Measurements from ENCODE around the gene TBC1D22A.
A peak's percentile ranks its signal among the peaks of the same experiment; 100 is the strongest.
"Not testable (repeated sequence)": the region's sequence is repeated elsewhere in the genome, so short reads cannot be mapped to it uniquely, and the experiment has no call there.

Gene TBC1D22A, protein sequence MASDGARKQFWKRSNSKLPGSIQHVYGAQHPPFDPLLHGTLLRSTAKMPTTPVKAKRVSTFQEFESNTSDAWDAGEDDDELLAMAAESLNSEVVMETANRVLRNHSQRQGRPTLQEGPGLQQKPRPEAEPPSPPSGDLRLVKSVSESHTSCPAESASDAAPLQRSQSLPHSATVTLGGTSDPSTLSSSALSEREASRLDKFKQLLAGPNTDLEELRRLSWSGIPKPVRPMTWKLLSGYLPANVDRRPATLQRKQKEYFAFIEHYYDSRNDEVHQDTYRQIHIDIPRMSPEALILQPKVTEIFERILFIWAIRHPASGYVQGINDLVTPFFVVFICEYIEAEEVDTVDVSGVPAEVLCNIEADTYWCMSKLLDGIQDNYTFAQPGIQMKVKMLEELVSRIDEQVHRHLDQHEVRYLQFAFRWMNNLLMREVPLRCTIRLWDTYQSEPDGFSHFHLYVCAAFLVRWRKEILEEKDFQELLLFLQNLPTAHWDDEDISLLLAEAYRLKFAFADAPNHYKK
- total RNA-seq = 43.3 to 44.0 reads per million in 2 donors

DNA sequence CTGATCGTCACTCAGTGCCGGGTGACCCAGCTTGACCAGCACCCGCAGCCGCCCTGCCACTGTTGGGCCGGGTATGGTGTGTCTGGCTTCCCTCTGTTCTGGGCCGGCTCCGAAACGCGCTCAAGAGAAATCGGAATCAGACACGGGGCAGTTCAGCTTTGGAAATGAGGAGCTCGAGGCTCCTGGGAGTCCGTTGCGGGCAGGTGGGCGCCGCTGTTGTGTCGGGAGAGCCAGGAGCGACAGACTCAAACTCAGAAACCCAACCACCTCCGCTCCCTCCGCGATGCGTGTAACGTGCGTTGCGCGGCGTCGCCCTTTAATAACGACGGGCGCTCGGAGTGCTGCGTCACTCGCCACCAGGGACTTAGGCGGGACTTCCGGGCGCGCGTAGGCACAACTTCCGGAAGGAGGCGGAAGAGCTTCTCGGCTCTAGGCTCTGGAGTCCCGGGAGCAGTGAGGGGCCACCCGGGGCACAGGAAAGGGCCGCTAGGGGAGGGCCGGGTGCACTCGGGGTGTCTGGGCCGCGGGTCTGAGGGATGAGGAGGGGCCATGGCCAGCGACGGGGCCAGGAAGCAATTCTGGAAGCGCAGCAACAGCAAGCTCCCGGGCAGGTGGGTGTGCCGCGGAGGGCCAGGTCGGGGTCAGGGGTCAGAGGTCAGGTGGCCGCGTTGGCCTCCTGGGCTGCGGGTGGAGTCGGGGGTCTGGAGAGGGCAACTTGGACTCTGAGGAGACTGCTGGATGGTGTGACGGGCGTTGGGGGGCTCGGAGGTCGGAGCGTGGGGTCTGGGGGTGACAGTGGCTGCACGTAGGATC is at the start of gene TBC1D22A:
TBC1D22A (plus strand) TSS at position 413 of the 813 bp plus-strand sequence; CDS start at position 550, 137 bp downstream.
- DNase-seq = peak; percentile 85 to 97 (median 91)

DNA sequence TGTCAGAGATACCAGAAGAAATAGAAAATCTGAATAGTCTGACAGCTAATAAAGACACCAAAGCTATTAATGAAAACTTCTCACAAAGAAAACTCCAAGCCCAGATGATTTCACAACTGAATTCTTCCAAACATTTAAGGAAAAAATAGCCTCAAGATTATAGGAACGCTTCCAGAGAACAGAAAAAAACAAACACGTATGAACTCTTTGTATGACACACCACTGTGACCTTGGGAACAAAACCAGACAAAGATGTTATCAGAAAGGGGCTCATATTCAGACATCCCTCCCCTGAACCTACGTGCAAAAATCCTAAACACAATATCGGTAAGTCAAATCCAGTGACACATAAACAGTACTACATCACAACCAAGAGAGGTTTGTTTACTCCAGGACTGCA is 47.9 kb upstream of the TBC1D22A start:
- DNase-seq = no peak

DNA sequence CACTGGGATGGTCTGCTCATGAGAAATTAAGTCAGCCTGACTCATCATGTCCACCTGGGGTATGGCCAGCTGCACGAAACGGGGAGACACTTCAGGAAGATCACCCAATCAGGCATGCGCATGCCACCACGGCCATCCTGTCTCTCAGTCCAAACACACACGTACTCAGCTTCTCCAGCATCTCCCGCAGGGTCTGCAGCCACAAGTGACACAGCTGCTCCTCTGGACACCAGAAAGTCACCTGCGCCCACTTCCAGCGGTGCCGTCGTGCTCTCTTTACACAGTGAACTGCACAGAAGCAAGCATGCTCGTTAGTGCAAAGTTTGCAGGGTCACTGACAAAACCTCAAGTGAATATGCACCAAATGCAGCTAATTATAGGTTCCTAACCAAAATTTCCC is 42.5 kb upstream of the TBC1D22A start:
- no peak for DNase-seq

DNA sequence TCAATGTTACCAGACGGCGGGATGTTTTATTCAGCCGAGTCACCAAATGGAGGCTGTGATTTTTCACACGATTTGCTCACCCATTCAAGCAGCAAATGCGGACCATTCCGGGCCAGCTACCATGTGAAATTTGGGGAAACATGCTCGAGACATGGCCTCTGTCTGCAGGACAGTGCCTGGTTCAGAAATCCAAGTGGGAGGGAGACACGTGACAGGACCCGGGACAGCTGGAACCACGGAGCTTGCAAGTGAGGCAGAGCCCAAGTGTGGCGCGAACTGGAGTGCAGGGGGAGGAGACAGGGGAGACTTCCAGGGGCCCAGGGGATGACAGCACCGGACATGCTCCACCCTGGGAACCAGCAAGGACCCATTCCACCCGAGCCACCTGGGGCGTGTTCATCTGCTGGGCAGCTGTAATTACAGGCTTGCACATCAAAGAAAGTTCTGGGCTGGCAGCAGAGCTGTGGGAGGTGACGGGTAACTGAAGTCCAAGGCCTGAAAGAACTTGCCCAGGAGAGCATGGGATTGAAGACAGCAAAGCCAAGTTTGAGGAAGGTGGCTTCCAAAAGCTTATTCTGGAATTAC is 40.9 kb upstream of the TBC1D22A start:
- DNase-seq = no peak

DNA sequence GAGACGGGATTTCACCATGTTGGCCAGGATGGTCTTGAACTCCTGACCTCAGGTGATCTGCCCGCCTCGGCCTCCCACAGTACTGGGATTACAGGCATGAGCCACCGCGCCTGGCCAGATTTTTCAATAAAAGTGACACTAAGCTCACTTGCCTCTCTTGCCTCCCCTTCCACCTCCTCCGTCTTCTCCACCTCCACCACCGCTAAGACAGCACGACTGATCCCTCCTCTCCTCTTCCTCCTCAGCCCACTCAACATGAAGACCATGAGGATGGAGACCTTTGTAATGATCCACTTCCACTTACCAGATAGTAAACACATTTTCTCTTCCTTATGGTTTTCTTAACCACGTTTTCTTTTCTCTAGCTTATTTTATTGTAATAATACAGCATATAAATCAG is 38.6 kb upstream of the TBC1D22A start:
- DNase-seq = no peak

DNA sequence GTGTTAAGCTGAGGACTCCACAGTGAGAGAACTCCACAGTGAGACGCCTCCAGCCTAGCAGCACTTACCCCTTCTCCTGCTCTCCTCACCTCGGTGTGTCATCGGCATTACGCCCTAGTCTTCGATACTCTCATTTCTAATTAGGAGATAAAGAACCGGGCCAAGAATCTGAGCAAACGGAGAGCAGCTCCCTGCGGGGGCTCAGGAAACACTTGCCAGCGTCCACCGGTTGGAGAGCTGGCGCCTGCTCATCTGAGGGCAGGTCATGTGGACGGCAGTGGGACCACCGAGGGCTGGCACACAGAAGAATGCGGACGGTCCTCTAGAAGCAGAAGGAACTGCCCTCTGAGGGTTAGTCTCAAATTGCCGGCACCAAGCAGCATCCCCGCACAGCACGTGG is 37.4 kb upstream of the TBC1D22A start:
- DNase-seq = no peak

DNA sequence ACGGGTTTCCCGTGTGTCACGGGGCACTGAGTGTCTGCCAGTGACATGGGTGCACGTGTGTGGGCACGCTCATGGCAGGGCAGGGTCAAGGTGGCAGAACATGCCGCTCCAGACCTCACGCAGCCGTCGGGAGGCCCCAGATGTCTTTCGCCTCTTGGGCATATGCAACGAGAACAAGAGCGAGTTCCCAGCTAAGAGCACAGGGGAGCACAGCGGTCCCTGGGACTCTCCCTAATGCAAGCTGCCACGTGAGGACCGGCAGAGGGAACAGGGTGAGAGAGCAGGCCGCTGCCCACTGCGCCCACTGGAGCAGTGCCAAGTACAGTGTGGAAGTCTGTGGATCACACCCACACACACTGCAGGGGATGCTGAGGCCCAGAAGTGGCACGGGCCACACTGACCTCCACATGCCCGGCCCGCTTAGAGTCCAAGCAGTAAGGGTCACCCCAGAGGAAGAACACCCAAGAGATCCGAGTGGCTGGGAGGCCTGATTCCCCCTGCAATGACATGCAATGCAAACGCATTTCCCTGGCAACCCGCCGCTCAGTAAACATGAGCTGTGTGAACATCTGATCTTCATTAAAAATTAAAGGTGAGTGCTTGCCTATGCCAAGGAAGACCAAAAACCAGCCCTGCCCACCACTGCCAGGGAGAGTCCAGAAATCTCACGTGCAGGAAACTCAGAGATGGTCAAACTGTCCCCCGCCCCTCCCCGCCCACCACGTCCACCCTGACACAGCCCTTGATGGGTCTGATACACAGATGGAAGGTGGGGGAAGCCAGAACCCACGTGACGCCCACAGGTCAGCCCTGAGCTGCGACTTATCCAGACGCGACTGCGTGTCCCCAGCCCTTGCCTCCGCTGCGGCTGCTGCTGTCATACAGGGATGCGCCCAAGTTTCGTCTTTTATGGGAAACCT is 36.1 kb upstream of the TBC1D22A start:
- no peak for DNase-seq

DNA sequence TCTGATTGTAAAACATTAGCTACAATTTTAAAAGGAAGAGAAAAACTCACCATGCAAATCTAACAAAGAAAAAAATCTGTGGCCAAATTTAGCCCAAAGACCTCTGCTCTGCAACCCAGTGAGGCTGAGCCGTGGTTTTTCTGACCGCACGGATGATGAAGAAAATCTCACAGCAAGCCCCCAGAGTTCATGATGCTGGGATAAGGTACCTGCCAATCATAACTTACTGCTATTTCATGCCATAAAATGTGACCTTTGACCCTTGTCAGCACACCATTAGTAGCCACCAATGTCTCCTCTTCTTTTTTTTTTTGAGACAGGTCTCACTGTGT is 35.5 kb upstream of the TBC1D22A start:
- no peak for DNase-seq

DNA sequence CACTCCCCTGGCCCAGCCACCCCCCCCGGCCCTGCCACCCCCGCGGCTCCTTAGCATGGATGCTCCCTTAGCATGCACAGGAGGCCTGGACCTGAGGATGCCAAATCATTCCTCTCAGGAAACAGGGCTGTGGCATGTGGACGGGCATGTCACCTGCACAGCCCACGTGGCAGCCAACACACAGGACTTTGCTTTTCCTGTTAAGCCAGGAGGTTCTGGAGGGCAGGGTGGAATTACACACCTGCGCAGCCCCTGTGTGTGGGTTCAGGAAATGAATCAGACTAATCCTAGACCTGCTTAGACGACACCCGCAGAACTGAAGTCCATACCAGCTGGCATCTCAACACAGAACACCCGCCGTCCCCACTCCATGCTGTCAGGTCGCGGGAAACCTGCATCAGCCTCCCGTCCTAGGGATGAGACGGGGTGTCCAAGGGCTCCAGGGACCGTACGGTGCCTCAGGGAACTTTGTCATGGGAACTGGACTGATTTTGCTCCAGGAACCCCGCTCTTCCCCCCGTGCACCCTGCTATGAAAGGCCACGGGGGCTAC is 34.6 kb upstream of the TBC1D22A start:
- no peak for DNase-seq

DNA sequence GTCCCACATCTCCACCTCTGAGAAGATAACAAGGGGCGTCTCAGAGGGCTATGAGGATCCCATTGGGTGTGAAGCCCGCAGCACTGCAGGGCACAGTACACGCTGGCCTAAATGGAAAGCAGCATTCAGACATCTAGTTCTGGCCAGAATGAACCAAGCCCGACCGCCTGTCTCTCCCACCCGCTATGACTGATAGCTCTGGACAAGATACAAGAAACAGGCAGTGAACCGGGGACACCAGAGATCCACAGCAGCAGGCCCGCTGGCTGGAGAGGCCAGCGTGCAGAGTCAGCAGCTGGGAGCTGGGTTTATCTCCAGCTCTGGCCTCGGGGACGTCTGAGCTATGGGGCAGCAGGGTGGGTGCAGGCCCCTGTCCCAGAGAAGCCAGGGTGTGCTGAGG is 34.0 kb upstream of the TBC1D22A start:
- DNase-seq = no peak

DNA sequence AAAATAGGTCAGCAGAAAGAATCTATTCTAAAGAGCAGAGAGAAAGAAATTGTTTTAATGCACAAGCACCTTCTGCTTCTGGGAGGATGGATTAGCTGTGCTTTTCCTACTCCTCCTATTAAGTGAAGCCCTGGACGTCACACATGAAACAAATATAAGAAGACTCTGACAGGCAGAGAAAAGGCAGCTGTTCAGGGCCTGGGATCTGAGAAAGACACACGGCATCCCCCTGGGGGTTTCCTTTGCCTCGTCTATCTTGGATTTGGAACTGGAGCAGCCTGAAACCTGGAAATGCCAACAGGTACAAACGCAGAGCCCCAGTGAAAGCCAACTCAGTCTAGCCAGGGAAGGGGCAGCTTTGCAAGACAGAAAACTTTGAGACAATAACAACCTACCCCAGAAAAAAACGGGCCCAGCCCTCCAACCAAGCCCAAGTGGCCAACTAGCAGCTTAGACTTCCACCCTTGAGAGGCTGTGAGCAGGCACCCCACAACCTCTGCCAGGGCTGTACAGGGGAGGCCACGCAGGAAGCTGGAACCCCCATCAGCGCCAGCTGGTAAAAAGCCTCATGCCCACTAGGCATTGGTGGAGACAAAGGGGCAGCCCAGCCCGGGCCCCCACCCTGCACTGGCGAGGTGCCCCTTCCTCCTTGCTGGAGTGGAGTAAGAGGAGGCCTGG is 31.7 kb upstream of the TBC1D22A start:
- peak in 1 of 5 experiments; percentile 46 for DNase-seq

DNA sequence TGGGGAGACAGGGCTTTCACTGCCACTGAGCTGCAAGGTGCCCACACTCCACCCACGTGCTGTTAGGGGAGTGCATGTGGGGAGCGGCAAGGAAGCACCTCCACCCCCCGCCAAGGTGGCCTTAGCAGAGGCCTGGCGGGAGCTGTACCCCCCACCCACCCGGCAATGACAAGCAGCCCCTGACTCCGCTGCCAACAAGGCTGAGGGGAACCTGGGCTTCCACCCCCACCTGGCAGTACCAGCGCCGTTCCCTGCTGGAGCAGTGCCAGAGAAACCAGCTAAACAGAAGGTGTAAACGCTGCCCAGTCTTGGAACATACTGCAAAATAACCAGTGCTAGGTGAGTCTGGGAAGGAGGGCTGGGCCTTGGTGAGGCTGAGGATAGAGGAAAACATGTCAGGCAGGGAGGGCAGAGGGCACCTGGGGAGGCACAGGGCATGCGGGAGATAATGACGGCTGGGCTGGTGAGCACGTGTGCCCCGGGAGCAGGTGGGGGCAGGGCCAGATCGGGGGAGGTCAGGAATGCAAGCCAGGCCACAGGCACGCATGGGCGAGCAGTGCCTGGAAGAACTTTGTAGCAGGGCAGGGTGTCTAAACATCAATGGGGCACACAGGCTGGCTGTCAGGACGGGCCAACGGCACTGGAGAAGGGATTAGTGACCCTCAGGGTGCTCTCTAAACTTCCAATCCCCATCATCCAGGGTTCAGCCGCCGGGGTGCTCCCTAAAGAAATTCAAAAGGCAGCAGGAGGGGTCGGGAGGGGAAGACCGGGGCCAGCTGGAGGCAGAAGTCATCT is 31.0 kb upstream of the TBC1D22A start:
- no peak for DNase-seq

DNA sequence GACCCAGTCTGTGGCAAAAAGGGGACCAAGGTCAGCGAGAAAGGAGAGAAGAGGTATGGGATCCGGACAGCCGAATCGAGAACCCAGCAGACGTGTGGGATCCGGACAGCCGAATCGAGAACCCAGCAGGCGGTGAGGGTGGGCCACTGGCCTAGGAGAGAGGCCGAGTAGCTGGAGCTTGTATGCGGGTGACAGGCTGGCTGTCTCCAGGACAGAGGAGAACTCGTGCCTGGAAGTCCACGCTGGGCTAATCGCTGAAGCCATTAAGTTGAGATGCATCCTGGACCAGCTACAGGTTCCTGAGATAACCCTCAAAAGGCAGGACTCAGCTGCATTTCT is 30.4 kb upstream of the TBC1D22A start:
- no peak for DNase-seq

DNA sequence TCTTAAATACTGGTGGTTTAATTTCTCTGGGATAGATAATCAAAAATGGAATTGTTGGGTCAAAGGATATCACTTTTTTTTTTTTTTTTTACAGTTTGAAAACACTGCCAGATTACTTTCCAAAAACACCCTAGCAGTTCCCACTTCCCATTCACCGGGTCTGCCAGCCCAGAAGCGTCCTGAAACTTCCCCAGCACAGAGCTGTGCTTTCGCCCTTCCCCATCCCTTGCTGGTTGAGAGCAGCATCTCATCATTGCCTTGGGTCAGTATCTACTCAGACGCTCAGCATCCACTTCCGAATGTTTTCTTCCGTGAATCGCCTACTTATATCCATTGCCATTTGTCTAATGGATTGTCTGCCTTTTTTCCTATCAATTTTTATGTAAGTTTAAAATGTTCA is 29.9 kb upstream of the TBC1D22A start:
- no peak for DNase-seq

DNA sequence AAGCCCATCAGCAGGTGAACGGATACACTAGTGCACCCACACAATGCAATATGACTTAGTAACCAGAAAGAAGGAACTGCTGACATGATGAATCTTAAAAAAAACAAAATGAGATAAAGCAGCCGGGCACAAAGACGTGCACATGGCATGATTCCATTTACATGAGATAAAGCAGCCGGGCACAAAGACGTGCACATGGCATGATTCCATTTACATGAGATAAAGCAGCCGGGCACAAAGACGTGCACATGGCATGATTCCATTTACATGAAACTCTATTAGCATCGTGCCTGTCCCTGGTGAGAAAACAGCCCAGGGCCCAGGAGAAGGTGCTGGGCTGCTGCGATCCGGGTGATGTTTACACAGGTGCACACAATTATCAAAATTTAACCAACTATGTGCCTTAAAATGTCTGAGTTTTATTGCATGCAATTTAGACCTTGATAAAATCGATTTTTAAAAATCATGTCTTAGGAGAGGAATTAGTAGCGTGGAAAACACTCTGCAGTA is 28.2 kb upstream of the TBC1D22A start:
- not testable (repeated sequence) for DNase-seq

DNA sequence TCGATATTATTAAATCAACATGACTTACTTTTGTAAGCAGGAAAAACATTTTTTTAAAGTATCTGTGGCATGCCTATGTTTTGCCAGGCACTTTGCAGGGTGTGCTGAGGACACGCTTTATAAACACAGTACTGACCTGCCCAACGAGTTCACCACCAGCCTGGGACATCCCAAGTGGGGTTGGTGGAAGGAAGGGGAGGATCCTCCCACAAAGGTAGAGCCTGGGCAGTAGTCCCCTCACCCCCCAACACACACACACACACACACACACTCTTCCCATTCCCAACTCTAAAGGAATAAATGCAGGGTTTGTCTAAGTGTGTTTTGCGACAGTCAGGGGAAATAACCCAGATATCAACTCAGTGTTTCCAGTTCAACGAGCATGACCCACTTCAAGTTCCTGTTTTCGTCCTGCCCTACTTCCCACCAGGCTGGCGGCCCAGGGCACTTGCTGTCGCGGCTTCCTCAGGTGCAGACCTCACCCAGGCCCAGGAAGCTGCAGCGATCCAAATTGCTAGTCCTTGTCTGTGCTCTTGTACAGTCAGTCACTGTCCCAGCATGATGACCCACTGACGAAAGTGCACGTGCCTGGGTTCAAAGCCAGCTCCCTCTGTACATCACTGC is 27.5 kb upstream of the TBC1D22A start:
- peak in 4 of 5 experiments; percentile 32 to 90 (median 40) for DNase-seq

DNA sequence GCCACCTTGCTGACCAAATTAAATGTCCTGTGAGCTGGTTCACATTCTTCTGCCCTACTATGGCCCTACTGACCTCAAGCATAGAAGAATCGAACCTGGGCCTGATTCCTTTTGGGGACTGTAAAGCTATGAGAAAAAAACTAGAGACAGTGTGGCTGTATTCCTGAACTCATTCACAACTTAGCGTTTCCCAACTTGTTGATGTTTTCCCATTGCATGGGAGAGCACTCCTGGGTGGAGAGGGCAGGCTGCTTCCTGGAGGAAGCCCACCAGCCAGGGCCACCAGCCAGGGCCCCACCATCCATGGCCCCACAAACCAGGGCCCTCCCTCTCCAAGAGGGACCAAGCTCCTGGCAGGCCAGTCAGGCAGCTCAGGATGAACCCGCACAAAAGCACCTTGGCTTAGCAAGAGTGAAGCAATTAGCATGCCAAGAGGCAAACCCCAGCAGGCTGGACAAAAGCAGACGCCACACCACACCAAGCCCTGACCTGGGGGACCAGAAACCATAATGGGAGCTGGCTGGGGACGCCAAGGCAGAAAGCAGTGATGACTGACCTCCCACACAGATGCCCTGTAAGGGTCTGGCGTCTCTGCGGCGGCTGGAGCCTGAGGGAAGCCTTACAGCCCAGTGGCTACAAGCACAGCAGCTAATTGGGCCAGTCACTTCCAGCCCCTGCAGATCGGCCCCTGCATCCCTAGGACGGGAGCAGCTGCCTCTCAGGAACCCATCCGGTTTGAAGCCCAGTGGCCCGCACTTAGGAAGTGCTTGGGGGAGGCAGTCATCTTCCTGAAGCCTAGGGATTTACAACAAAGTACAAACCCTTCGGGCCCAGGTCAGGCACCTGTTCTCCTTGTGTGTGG is 26.5 kb upstream of the TBC1D22A start:
- no peak for DNase-seq

DNA sequence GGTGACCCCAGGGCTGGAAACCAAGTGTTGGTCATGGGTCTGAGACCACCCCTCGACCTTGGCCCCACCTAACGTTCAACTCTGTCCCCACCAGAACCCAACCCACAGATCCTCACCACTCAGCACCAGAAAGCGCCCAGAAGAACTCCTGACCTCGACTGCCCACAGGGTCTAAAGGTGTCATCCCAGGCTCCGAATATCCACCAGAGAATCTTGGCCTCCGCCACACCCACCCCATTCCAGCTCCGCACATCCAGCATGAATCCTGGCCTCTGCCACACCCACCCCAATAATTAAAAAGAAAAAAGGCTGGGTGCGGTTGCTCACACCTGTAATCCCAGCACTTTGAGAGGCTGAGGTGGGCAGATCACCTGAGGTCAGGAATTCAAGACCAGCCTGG is 25.7 kb upstream of the TBC1D22A start:
- no peak for DNase-seq

Data from T-helper 2 cell (primary cell).